ENCODE measurements around the gene PRKG2.

PRKG2 gene

GRCh38 chr4:81214144-81214880 is 710 bp downstream of the PRKG2 start:
- TF ChIP-seq EGR1 (IDR thresholded peaks at IDR 0.05), result no peak
- no peak for TF ChIP-seq TEAD4 (IDR thresholded peaks at IDR 0.05)
- no peak for TF ChIP-seq MAX (IDR thresholded peaks at IDR 0.05)
- TF ChIP-seq TCF12 (IDR thresholded peaks at IDR 0.05; ENCODE audit: low read depth), result no peak
- no peak for TF ChIP-seq CEBPB (IDR thresholded peaks at IDR 0.05)
- TF ChIP-seq TAF1 (IDR thresholded peaks at IDR 0.05; ENCODE audit: low read depth), result no peak
- TF ChIP-seq ZBTB7A (IDR thresholded peaks at IDR 0.05; ENCODE audit: low read depth), result no peak
- TF ChIP-seq NFIC (IDR thresholded peaks at IDR 0.05), result no peak
- no peak for TF ChIP-seq FOXM1 (IDR thresholded peaks at IDR 0.05; ENCODE audit: borderline replicate concordance, low read depth)
- no peak for TF ChIP-seq RAD21 (IDR thresholded peaks at IDR 0.05; ENCODE audit: low read depth)
- no peak for TF ChIP-seq EP300 (IDR thresholded peaks at IDR 0.05; ENCODE audit: borderline replicate concordance)

DNA sequence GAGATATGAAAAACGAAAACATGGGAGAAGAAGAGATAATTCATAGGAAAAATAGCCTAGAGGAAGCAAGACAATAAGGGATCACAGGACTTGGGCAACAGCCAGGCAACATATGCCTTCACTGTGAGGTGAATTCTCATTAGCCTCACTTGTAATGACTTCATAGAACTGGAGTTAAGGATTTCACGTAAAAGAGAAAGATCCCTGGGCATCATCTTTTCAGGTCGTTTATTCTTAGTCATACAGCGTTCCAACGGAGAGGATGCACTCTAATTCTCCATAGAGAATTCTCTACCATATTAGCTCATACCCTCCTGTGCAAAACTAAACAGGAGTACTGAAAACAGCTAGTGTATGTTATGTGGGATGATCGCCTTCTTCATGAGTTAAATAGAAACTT is 1.4 kb downstream of the PRKG2 start:
- TF ChIP-seq NFIC (IDR thresholded peaks at IDR 0.05) (no peak), EP300 (IDR thresholded peaks at IDR 0.05; ENCODE audit: borderline replicate concordance) (no peak), EGR1 (IDR thresholded peaks at IDR 0.05) (no peak), MAX (IDR thresholded peaks at IDR 0.05) (no peak), ZBTB7A (IDR thresholded peaks at IDR 0.05; ENCODE audit: low read depth) (no peak)

DNA sequence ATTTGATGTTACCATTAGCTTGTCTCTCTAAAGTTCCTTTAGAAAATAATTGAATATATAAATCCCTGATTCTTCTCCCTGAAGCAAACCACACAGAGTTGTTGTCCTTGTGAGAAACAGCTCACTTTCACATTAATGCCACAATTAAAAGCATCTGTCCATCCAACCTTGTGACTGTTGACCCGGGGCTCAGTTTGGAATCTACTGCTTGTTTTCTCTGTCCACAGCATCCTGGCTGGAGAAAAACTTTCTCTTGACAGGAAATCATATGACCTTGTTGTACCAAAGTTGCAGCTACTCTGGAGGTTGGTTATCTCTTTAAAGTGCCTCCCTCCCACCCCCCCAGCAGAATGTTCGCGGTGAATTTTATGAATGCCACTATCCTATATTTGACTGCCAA is 3.1 kb downstream of the PRKG2 start:
- TF ChIP-seq TAF1 (IDR thresholded peaks at IDR 0.05; ENCODE audit: low read depth) (no peak), MAX (IDR thresholded peaks at IDR 0.05) (no peak), ZBTB7A (IDR thresholded peaks at IDR 0.05; ENCODE audit: low read depth) (no peak), CEBPB (IDR thresholded peaks at IDR 0.05) (no peak), USF1 (IDR thresholded peaks at IDR 0.05) (no peak), FOXM1 (IDR thresholded peaks at IDR 0.05; ENCODE audit: borderline replicate concordance, low read depth) (no peak), TCF12 (IDR thresholded peaks at IDR 0.05; ENCODE audit: low read depth) (no peak)
- TF ChIP-seq, protein P1, sequence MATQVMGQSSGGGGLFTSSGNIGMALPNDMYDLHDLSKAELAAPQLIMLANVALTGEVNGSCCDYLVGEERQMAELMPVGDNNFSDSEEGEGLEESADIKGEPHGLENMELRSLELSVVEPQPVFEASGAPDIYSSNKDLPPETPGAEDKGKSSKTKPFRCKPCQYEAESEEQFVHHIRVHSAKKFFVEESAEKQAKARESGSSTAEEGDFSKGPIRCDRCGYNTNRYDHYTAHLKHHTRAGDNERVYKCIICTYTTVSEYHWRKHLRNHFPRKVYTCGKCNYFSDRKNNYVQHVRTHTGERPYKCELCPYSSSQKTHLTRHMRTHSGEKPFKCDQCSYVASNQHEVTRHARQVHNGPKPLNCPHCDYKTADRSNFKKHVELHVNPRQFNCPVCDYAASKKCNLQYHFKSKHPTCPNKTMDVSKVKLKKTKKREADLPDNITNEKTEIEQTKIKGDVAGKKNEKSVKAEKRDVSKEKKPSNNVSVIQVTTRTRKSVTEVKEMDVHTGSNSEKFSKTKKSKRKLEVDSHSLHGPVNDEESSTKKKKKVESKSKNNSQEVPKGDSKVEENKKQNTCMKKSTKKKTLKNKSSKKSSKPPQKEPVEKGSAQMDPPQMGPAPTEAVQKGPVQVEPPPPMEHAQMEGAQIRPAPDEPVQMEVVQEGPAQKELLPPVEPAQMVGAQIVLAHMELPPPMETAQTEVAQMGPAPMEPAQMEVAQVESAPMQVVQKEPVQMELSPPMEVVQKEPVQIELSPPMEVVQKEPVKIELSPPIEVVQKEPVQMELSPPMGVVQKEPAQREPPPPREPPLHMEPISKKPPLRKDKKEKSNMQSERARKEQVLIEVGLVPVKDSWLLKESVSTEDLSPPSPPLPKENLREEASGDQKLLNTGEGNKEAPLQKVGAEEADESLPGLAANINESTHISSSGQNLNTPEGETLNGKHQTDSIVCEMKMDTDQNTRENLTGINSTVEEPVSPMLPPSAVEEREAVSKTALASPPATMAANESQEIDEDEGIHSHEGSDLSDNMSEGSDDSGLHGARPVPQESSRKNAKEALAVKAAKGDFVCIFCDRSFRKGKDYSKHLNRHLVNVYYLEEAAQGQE (IDR thresholded peaks at IDR 0.05; ENCODE audit: low read depth), result no peak

GRCh38 chr4:81207828-81208227 is 7.2 kb downstream of the PRKG2 start:
- TF ChIP-seq FOXM1 (IDR thresholded peaks at IDR 0.05; ENCODE audit: borderline replicate concordance, low read depth) (no peak), EGR1 (IDR thresholded peaks at IDR 0.05) (no peak), ZBTB7A (IDR thresholded peaks at IDR 0.05; ENCODE audit: low read depth) (no peak), TAF1 (IDR thresholded peaks at IDR 0.05; ENCODE audit: low read depth) (no peak), RAD21 (IDR thresholded peaks at IDR 0.05; ENCODE audit: low read depth) (no peak), NFIC (IDR thresholded peaks at IDR 0.05) (no peak), MAX (IDR thresholded peaks at IDR 0.05) (no peak), TEAD4 (IDR thresholded peaks at IDR 0.05) (no peak), TCF12 (IDR thresholded peaks at IDR 0.05; ENCODE audit: low read depth) (no peak), CREB1 (IDR thresholded peaks at IDR 0.05; ENCODE audit: low read depth) (no peak)
- TF ChIP-seq, protein P1 (IDR thresholded peaks at IDR 0.05; ENCODE audit: low read depth), result no peak

- no peak for TF ChIP-seq EP300 (IDR thresholded peaks at IDR 0.05; ENCODE audit: borderline replicate concordance)
- no peak for TF ChIP-seq EGR1 (IDR thresholded peaks at IDR 0.05)
- TF ChIP-seq TAF1 (IDR thresholded peaks at IDR 0.05; ENCODE audit: low read depth), result no peak
- TF ChIP-seq TCF12 (IDR thresholded peaks at IDR 0.05; ENCODE audit: low read depth), result no peak
- TF ChIP-seq CEBPB (IDR thresholded peaks at IDR 0.05), result no peak
- TF ChIP-seq FOXM1 (IDR thresholded peaks at IDR 0.05; ENCODE audit: borderline replicate concordance, low read depth), result no peak
- TF ChIP-seq TEAD4 (IDR thresholded peaks at IDR 0.05), result no peak
- TF ChIP-seq MAX (IDR thresholded peaks at IDR 0.05), result no peak
- TF ChIP-seq RAD21 (IDR thresholded peaks at IDR 0.05; ENCODE audit: low read depth), result no peak
- TF ChIP-seq ZBTB7A (IDR thresholded peaks at IDR 0.05; ENCODE audit: low read depth), result no peak
- TF ChIP-seq NFIC (IDR thresholded peaks at IDR 0.05), result no peak
- TF ChIP-seq USF1 (IDR thresholded peaks at IDR 0.05), result no peak
These were observed 9.7 kb downstream of the PRKG2 start for GRCh38 chr4:81205302-81205701.
